ENCODE data around the gene SATB1.

Gene SATB1

GRCh38 chr3:18443665-18444594 is 18.8 kb upstream of the SATB1 start:
- peak overlapping the region; percentile 60 for H3K9ac ChIP-seq (ENCODE audit: low read length)
- peaks cover 12% of the 10 kb centered on the region for H3K4me1 ChIP-seq (ENCODE audit: control insufficient read depth, insufficient read depth, low read length)
- H3K27me3 ChIP-seq (ENCODE audit: control insufficient read depth, insufficient read depth, low read length) = peaks cover 67% of the 10 kb centered on the region
- H3K36me3 ChIP-seq (ENCODE audit: control insufficient read depth, insufficient read depth, low read length) = no peaks in the 10 kb centered on the region
- H3K9me3 ChIP-seq (ENCODE audit: control insufficient read depth, low read length) = no peaks in the 10 kb centered on the region
- peak overlapping the region; percentile 21 for H3K4me3 ChIP-seq (ENCODE audit: low read length)

- Histone ChIP-seq H3K4me3 (ENCODE audit: low read length) (no peak overlapping the region), H3K27me3 (ENCODE audit: control insufficient read depth, insufficient read depth, low read length) (peaks cover 75% of the 10 kb centered on the region)
These were observed 17.9 kb upstream of the SATB1 start for GRCh38 chr3:18442756-18443664.

DNA sequence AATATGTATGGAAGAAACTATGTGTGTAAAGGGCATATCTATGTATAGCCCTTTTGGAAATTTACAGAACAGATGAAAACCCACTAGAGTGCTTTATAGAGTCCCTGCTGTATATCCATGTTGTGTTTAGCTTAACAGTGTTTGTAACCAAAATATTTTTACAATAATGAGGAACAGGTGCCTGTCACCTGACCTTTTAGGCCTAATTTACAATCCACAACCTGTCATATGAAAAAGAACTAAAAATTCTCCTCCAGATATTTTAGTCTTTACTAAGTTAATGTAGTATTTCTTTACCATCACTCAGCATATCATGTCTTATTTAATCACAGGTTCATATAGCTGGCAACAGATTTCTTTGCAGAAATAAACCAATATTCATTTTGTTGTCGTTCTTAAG is 16.4 kb upstream of the SATB1 start:
- H3K9ac ChIP-seq (ENCODE audit: low read length) = no peak overlapping the region
- H3K4me1 ChIP-seq (ENCODE audit: control insufficient read depth, insufficient read depth, low read length) = peaks cover 12% of the 10 kb centered on the region
- H3K27me3 ChIP-seq (ENCODE audit: control insufficient read depth, insufficient read depth, low read length) = peaks cover 68% of the 10 kb centered on the region
- H3K4me3 ChIP-seq (ENCODE audit: low read length) = no peak overlapping the region
- no peaks in the 10 kb centered on the region for H3K9me3 ChIP-seq (ENCODE audit: control insufficient read depth, low read length)
- no peaks in the 10 kb centered on the region for H3K36me3 ChIP-seq (ENCODE audit: control insufficient read depth, insufficient read depth, low read length)

More at GRCh38 chr3:18442756-18443664, 17.9 kb upstream of the SATB1 start:
- peak overlapping the region; percentile 22 for H3K9ac ChIP-seq (ENCODE audit: low read length)
- no peaks in the 10 kb centered on the region for H3K9me3 ChIP-seq (ENCODE audit: control insufficient read depth, low read length)
- H3K4me1 ChIP-seq (ENCODE audit: control insufficient read depth, insufficient read depth, low read length) = peaks cover 12% of the 10 kb centered on the region
- no peaks in the 10 kb centered on the region for H3K36me3 ChIP-seq (ENCODE audit: control insufficient read depth, insufficient read depth, low read length)

- Histone ChIP-seq H3K4me1 (ENCODE audit: control insufficient read depth, insufficient read depth, low read length) (peaks cover 7% of the 10 kb centered on the region), H3K36me3 (ENCODE audit: control insufficient read depth, insufficient read depth, low read length) (no peaks in the 10 kb centered on the region), H3K9me3 (ENCODE audit: control insufficient read depth, low read length) (no peaks in the 10 kb centered on the region), H3K27me3 (ENCODE audit: control insufficient read depth, insufficient read depth, low read length) (peaks cover 64% of the 10 kb centered on the region), H3K4me3 (ENCODE audit: low read length) (no peak overlapping the region), H3K9ac (ENCODE audit: low read length) (no peak overlapping the region)
These were observed 15.1 kb upstream of the SATB1 start for GRCh38 chr3:18440066-18440722.

GRCh38 chr3:18439281-18439680 is 14.1 kb upstream of the SATB1 start:
- Histone ChIP-seq H3K36me3 (ENCODE audit: control insufficient read depth, insufficient read depth, low read length) (no peaks in the 10 kb centered on the region), H3K9ac (ENCODE audit: low read length) (no peak overlapping the region), H3K9me3 (ENCODE audit: control insufficient read depth, low read length) (no peaks in the 10 kb centered on the region), H3K27me3 (ENCODE audit: control insufficient read depth, insufficient read depth, low read length) (peaks cover 60% of the 10 kb centered on the region), H3K4me3 (ENCODE audit: low read length) (no peak overlapping the region), H3K4me1 (ENCODE audit: control insufficient read depth, insufficient read depth, low read length) (peaks cover 5% of the 10 kb centered on the region)

GRCh38 chr3:18438586-18438985 is 13.4 kb upstream of the SATB1 start:
- Histone ChIP-seq H3K9me3 (ENCODE audit: control insufficient read depth, low read length) (no peaks in the 10 kb centered on the region), H3K4me3 (ENCODE audit: low read length) (no peak overlapping the region), H3K9ac (ENCODE audit: low read length) (no peak overlapping the region), H3K4me1 (ENCODE audit: control insufficient read depth, insufficient read depth, low read length) (no peaks in the 10 kb centered on the region), H3K27me3 (ENCODE audit: control insufficient read depth, insufficient read depth, low read length) (peaks cover 53% of the 10 kb centered on the region), H3K36me3 (ENCODE audit: control insufficient read depth, insufficient read depth, low read length) (no peaks in the 10 kb centered on the region)

- Histone ChIP-seq H3K9me3 (ENCODE audit: control insufficient read depth, low read length) (no peaks in the 10 kb centered on the region), H3K36me3 (ENCODE audit: control insufficient read depth, insufficient read depth, low read length) (no peaks in the 10 kb centered on the region), H3K27me3 (ENCODE audit: control insufficient read depth, insufficient read depth, low read length) (peaks cover 38% of the 10 kb centered on the region), H3K4me1 (ENCODE audit: control insufficient read depth, insufficient read depth, low read length) (no peaks in the 10 kb centered on the region), H3K9ac (ENCODE audit: low read length) (no peak overlapping the region), H3K4me3 (ENCODE audit: low read length) (no peak overlapping the region)
These were observed 11.1 kb upstream of the SATB1 start for GRCh38 chr3:18436213-18436612.

DNA sequence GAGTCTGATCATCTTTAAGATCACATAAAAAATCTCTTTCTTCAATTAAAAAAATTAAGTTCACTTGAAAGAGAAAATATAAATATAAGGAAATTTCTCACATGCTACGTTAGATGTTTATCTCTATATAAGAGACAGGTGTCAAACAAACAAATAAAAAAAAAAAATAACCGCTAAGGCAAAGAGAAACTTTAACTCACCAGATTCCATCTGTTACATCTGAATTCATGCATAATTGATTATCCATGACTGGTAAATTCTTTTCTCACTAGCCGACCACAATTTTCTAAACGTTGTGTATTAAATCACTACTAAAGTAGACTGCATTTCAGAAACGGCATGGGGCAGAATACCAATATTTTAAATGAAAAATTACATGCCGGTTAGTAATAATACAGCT is 9.6 kb upstream of the SATB1 start:
- Histone ChIP-seq H3K27me3 (ENCODE audit: control insufficient read depth, insufficient read depth, low read length) (peaks cover 34% of the 10 kb centered on the region), H3K36me3 (ENCODE audit: control insufficient read depth, insufficient read depth, low read length) (no peaks in the 10 kb centered on the region), H3K9me3 (ENCODE audit: control insufficient read depth, low read length) (no peaks in the 10 kb centered on the region), H3K9ac (ENCODE audit: low read length) (no peak overlapping the region), H3K4me3 (ENCODE audit: low read length) (no peak overlapping the region), H3K4me1 (ENCODE audit: control insufficient read depth, insufficient read depth, low read length) (no peaks in the 10 kb centered on the region)

- Histone ChIP-seq H3K36me3 (ENCODE audit: control insufficient read depth, insufficient read depth, low read length) (no peaks in the 10 kb centered on the region), H3K27me3 (ENCODE audit: control insufficient read depth, insufficient read depth, low read length) (peaks cover 21% of the 10 kb centered on the region), H3K4me1 (ENCODE audit: control insufficient read depth, insufficient read depth, low read length) (no peaks in the 10 kb centered on the region), H3K4me3 (ENCODE audit: low read length) (no peak overlapping the region), H3K9ac (ENCODE audit: low read length) (no peak overlapping the region), H3K9me3 (ENCODE audit: control insufficient read depth, low read length) (no peaks in the 10 kb centered on the region)
These were observed 7.6 kb upstream of the SATB1 start for GRCh38 chr3:18432752-18433151.

- Histone ChIP-seq H3K9me3 (ENCODE audit: control insufficient read depth, low read length) (no peaks in the 10 kb centered on the region), H3K4me1 (ENCODE audit: control insufficient read depth, insufficient read depth, low read length) (peaks cover under 1% of the 10 kb centered on the region), H3K27me3 (ENCODE audit: control insufficient read depth, insufficient read depth, low read length) (peaks cover 13% of the 10 kb centered on the region), H3K36me3 (ENCODE audit: control insufficient read depth, insufficient read depth, low read length) (no peaks in the 10 kb centered on the region), H3K9ac (ENCODE audit: low read length) (no peak overlapping the region), H3K4me3 (ENCODE audit: low read length) (no peak overlapping the region)
These were observed 6.1 kb upstream of the SATB1 start for GRCh38 chr3:18431266-18431665.

GRCh38 chr3:18428991-18429745 is 4.0 kb upstream of the SATB1 start:
- Histone ChIP-seq H3K4me1 (ENCODE audit: control insufficient read depth, insufficient read depth, low read length) (peaks cover 6% of the 10 kb centered on the region), H3K9ac (ENCODE audit: low read length) (no peak overlapping the region), H3K27me3 (ENCODE audit: control insufficient read depth, insufficient read depth, low read length) (peaks cover 19% of the 10 kb centered on the region), H3K36me3 (ENCODE audit: control insufficient read depth, insufficient read depth, low read length) (no peaks in the 10 kb centered on the region), H3K4me3 (ENCODE audit: low read length) (no peak overlapping the region), H3K9me3 (ENCODE audit: control insufficient read depth, low read length) (no peaks in the 10 kb centered on the region)

Data from mucosa of stomach (tissue), 1 donor.